Activated CD8-positive, alpha-beta T cell treated with anti-CD3 and anti-CD28 coated beads for 36 hours (primary cell): ENCODE data around the gene MAP3K21. TPM values are rescaled to one million over a fixed set of nuclear protein-coding genes. Genes with fewer than 3 reads are reported as not detected.

ENCODE experiments used
- ATAC-seq: fragments of 200-7000 bp; cut with Tn5 transposase; one replicate; pipeline ENCODE4 v1.10.0; 2021; ENCODE audit warnings: mild to moderate bottlenecking, moderate library complexity
- CTCF ChIA-PET: fragments of 350-600 bp; sonication (Branson Sonifier 250); formaldehyde crosslinking; loops from one replicate; lab custom pipeline; 2021; ENCODE audit warnings: antibody characterized with exemption; lab: Charles Lee
- POLR2A ChIA-PET: fragments of 350-600 bp; sonication (Branson Sonifier 250); formaldehyde crosslinking; loops from one replicate; lab custom pipeline; 2021; ENCODE audit warnings: antibody characterized with exemption; lab: Charles Lee
- DNase-seq: peaks from one replicate; pipeline ENCODE4 v3.0.0-alpha.2; 2020
- H3K27ac Mint-ChIP-seq: one replicate; pipeline ENCODE4 v1.8.0; 2021; ENCODE audit warnings: mild to moderate bottlenecking, mixed read lengths
- H3K27me3 Mint-ChIP-seq: one replicate; pipeline ENCODE4 v1.8.0; 2021; ENCODE audit warnings: mixed read lengths
- H3K36me3 Mint-ChIP-seq: one replicate; pipeline ENCODE4 v1.8.0; 2021; ENCODE audit warnings: low read depth, mixed read lengths
- H3K4me1 Mint-ChIP-seq: one replicate; pipeline ENCODE4 v1.8.0; 2021; ENCODE audit warnings: low read depth, mixed read lengths
- H3K4me3 Mint-ChIP-seq: one replicate; pipeline ENCODE4 v1.8.0; 2021; ENCODE audit warnings: mild to moderate bottlenecking, moderate library complexity, mixed read lengths
- H3K9me3 Mint-ChIP-seq: one replicate; pipeline ENCODE4 v1.8.0; 2021; ENCODE audit warnings: mixed read lengths
- intact Hi-C: fragments of 100-400 bp; cut with micrococcal nuclease; formaldehyde crosslinking; loops from one replicate; pipeline ENCODE4 v1.10.0; 2022
- total RNA-seq, 2 experiments: library from RNA; stranded (reverse); gene quantifications; one replicate each; pipeline ENCODE4 v1.2.3, GENCODE V29; 2021
- TF ChIP-seq, protein P1 (sequence below): fragments of 200-600 bp; IDR thresholded peaks from one replicate; pipeline ENCODE4 v1.8.0; 2022; ENCODE audit warnings: antibody characterized with exemption, mild to moderate bottlenecking

MAP3K21 gene
- total RNA-seq, 2 experiments from 2014 or later = 2.7 to 3.2 TPM

DNA sequence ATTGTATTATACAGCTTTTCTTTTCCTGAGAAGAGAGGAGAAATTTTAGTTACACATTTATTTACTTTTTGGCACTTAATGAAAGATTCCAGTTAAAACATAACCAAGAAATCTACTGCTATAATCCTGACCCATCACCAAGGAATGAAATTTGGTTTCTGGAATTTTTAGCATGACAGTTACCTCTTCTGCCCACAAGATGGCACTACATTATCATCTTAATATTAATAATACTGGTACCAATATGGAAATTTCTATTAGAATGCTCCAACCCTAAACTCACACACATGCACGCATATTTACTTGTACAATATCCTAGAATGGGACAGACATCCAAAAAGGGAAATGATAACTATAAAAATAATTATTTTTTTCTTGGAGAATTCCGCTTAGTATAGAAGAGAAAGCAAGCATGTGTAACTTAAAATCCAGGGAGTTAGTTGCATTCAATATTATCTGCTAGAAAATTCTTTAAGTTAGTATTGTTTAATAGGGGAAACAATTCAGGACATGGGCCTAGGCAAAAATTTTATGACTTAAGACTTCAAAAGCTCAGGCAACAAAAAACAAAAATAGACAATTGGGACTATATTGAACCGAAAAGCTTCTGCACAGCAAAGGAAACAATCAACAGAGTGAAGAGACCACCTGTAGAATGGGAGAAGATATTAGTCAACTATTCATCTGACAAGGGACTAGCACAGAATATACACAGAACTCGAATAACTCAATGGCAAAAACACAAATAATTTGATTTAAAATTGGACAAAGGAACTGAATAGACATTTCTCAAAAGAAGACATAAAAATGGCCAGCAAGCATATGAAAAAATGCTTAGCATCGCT is 37.4 kb downstream of the MAP3K21 start:
- no peak for DNase-seq
- ChIA-PET CTCF (interaction anchor here (0.6 to 3.4 kb wide), 24 partner anchors 8 to 701 kb away, joined by 3 to 15 read pairs (median 3); no protein-coding TSS in a partner anchor), POLR2A (no interaction called here)
- Mint-ChIP-seq H3K4me3 (no peak overlapping the region), H3K27ac (no peak overlapping the region), H3K4me1 (no peaks in the 10 kb centered on the region), H3K27me3 (peaks cover 3% of the 10 kb centered on the region), H3K36me3 (no peaks in the 10 kb centered on the region), H3K9me3 (no peaks in the 10 kb centered on the region)
- TF ChIP-seq, protein P1, sequence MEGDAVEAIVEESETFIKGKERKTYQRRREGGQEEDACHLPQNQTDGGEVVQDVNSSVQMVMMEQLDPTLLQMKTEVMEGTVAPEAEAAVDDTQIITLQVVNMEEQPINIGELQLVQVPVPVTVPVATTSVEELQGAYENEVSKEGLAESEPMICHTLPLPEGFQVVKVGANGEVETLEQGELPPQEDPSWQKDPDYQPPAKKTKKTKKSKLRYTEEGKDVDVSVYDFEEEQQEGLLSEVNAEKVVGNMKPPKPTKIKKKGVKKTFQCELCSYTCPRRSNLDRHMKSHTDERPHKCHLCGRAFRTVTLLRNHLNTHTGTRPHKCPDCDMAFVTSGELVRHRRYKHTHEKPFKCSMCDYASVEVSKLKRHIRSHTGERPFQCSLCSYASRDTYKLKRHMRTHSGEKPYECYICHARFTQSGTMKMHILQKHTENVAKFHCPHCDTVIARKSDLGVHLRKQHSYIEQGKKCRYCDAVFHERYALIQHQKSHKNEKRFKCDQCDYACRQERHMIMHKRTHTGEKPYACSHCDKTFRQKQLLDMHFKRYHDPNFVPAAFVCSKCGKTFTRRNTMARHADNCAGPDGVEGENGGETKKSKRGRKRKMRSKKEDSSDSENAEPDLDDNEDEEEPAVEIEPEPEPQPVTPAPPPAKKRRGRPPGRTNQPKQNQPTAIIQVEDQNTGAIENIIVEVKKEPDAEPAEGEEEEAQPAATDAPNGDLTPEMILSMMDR = peak; percentile 88
- intact Hi-C loops = no loop called here
- no peak for ATAC-seq

DNA sequence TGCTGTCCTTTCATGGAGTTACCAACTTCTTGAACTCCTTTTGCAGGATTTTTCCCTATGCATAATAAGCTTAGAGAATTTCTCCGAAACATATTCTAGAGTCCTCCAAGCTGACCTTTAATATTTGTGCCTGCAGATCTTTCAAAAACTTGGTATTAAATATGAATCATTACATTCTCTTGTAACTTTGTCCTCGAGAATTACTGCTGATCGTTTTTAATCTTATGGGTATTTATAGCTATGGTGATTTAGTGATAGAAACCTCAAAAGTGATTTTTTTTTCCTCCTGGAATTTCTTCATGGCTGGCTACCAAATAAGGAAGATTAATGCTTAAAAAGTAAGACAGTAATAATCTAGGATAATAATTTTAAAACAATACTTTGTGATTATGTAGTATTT is 39.1 kb downstream of the MAP3K21 start:
- no peaks in the 10 kb centered on the region for H3K9me3 Mint-ChIP-seq
- H3K36me3 Mint-ChIP-seq = no peaks in the 10 kb centered on the region
- ATAC-seq (no peak), DNase-seq (no peak)
- peaks cover 1% of the 10 kb centered on the region for H3K27me3 Mint-ChIP-seq
- ChIA-PET CTCF (interaction anchor here (0.6 to 2.7 kb wide), 5 partner anchors 11 to 734 kb away, joined by 3 to 9 read pairs (median 3); no protein-coding TSS in a partner anchor), POLR2A (interaction anchor here (0.6 kb wide), 1 partner anchor 134 kb away, joined by 3 read pairs; no protein-coding TSS in a partner anchor)
- H3K27ac Mint-ChIP-seq = no peak overlapping the region
- TF ChIP-seq, protein P1 = no peak
- no peaks in the 10 kb centered on the region for H3K4me1 Mint-ChIP-seq
- H3K4me3 Mint-ChIP-seq = no peak overlapping the region
- intact Hi-C loops = no loop called here

DNA sequence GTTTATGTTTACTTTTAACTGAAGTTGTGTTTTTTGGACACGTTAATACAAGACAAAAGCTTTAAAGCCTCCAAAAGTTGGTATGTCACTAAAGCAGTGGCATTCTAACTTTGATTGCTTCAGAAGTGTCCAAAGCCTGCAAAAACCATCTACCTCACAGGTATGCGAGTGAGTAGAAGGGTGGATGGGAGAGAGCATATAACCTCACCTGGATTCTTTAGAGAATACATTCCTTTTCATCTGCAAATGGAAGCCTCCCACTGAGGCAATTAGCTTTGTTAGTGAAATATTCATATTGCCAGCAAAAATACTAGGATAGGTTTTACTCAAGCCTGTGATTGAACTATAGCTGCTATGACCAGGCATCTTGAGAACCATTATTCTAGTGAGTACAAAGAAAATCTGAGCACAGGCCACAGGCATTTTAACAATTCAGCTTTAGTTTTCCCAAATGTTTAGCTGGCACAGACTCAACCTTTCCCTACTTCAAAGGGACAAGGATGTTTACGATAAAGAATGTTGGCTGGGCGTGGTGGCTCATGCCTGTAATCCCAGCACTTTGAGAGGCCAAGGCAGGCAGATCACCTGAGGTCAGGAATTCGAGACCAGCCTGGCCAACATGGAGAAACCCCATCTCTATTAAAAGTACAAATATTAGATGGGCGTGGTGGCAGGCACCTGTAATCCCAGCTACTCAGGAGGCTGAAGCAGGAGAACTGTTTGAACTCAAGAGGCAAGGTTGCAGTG is 39.7 kb downstream of the MAP3K21 start:
- Mint-ChIP-seq H3K4me3 (no peak overlapping the region), H3K9me3 (no peaks in the 10 kb centered on the region), H3K27ac (no peak overlapping the region), H3K4me1 (no peaks in the 10 kb centered on the region), H3K27me3 (peaks cover 1% of the 10 kb centered on the region), H3K36me3 (no peaks in the 10 kb centered on the region)
- CTCF ChIA-PET = interaction anchor here (0.6 to 2.7 kb wide), 5 partner anchors 11 to 734 kb away, joined by 3 to 9 read pairs (median 3); no protein-coding TSS in a partner anchor
- DNase-seq = no peak
- intact Hi-C loops = no loop called here
- POLR2A ChIA-PET = no interaction called here
- no peak for ATAC-seq
- TF ChIP-seq, protein P1 = no peak

DNA sequence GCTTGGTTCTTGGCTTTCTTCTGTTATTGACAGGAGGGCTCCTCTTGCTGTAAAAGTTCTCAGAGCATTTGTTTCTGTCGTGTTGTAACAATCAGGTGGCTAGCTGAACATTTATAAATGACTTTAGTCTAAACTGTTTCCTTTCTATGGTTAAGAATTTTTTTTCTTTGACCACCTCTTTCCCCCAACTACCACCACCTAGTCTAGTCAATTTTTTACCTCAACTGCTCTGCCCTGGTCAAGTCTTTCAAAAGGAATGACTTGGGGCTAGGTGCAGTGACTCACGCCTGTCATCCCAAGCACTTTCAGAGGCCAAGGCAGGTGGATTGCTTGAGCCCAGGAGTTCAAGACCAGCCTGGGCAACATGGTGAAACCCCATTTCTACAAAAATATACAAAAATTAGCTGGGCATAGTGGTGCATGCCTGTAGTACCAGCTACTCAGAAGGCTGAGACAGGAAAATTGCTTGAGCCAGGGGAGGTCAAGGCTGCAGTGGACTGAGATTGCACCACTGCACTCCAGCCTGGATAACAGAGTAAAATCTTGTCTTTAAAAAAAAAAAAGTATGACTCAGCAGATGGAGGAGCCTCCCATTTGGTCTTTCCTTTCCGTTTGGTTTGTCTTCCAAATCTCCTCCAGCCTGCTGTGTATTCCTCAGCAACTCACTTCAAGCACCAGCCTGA is 40.7 kb downstream of the MAP3K21 start:
- Mint-ChIP-seq H3K4me1 (no peaks in the 10 kb centered on the region), H3K9me3 (no peaks in the 10 kb centered on the region), H3K4me3 (no peak overlapping the region), H3K27me3 (peaks cover 1% of the 10 kb centered on the region), H3K36me3 (no peaks in the 10 kb centered on the region), H3K27ac (no peak overlapping the region)
- no peak for ATAC-seq
- TF ChIP-seq, protein P1 = no peak
- POLR2A ChIA-PET = no interaction called here
- CTCF ChIA-PET = no interaction called here
- no peak for DNase-seq
- intact Hi-C loops = no loop called here
